Cardiac muscle cell (in vitro differentiated cells and primary cell): ENCODE measurements around the gene ABCG8. TPM values are rescaled to one million over a fixed set of nuclear protein-coding genes. Genes with fewer than 3 reads are reported as not detected.
"Not testable (repeated sequence)": the region's sequence is repeated elsewhere in the genome, so short reads cannot be mapped to it uniquely, and the experiment has no call there.

Source experiments
- DNase-seq, 2 donors: peaks; one replicate each; pipeline versions ENCODE4 v3.0.0 to v3.0.0-alpha.2; 2010 to 2017; ENCODE audit warnings: low read depth in 1 of 2, low spot score in 1 of 2
- H3K27ac ChIP-seq: fragments of 200-600 bp; sonication (generic); 2 replicates; pipeline ENCODE4 v1.5.1; 2016
- H3K27me3 ChIP-seq: fragments of 200-600 bp; sonication (generic); 2 replicates; pipeline ENCODE4 v1.6.0; 2016; ENCODE audit warnings: control low read depth
- H3K36me3 ChIP-seq: fragments of 200-600 bp; sonication (generic); 2 replicates; pipeline ENCODE4 v1.5.1; 2016; ENCODE audit warnings: control low read depth
- H3K4me1 ChIP-seq: fragments of 200-600 bp; sonication (generic); 2 replicates; pipeline ENCODE4 v1.8.1; 2017; ENCODE audit warnings: low read depth, mild to moderate bottlenecking, mixed run types
- H3K4me3 ChIP-seq: fragments of 200-600 bp; sonication (generic); 2 replicates; pipeline ENCODE4 v1.5.1; 2016; ENCODE audit warnings: mild to moderate bottlenecking
- H3K9me3 ChIP-seq: fragments of 200-600 bp; sonication (generic); 2 replicates; pipeline ENCODE4 v1.5.1; 2017; ENCODE audit warnings: low read depth, mild to moderate bottlenecking, control low read depth
- polyA plus RNA-seq: library from polyadenylated mRNA; unstranded; fragments of >200 nt; fragmentation: Nextera tagmentation; extraction: Ambion mirVana; gene quantifications from 2 replicates; pipeline ENCODE4 v1.2.1, GENCODE V29; 2016
- total RNA-seq: library from RNA; depleted of rRNA; stranded (reverse); fragments of >200 nt; gene quantifications from 2 replicates; pipeline ENCODE4 v1.2.3, GENCODE V29; 2016
- TF ChIP-seq, protein P1 (sequence below): IDR thresholded peaks from 2 replicates; pipeline ENCODE4 v1.5.1; 2012; ENCODE audit warnings: low read depth, mild to moderate bottlenecking, low read length

Gene ABCG8
- total and polyA plus RNA-seq, 2 experiments from 2014 or later = 0.04 TPM; not detected in 1

GRCh38 chr2:43905371-43905803 is 66.6 kb downstream of the ABCG8 start:
- peaks cover 11% of the 10 kb centered on the region for H3K36me3 ChIP-seq
- H3K4me1 ChIP-seq = no peaks in the 10 kb centered on the region
- TF ChIP-seq, protein P1, sequence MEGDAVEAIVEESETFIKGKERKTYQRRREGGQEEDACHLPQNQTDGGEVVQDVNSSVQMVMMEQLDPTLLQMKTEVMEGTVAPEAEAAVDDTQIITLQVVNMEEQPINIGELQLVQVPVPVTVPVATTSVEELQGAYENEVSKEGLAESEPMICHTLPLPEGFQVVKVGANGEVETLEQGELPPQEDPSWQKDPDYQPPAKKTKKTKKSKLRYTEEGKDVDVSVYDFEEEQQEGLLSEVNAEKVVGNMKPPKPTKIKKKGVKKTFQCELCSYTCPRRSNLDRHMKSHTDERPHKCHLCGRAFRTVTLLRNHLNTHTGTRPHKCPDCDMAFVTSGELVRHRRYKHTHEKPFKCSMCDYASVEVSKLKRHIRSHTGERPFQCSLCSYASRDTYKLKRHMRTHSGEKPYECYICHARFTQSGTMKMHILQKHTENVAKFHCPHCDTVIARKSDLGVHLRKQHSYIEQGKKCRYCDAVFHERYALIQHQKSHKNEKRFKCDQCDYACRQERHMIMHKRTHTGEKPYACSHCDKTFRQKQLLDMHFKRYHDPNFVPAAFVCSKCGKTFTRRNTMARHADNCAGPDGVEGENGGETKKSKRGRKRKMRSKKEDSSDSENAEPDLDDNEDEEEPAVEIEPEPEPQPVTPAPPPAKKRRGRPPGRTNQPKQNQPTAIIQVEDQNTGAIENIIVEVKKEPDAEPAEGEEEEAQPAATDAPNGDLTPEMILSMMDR = no peak
- no peak overlapping the region for H3K27ac ChIP-seq
- no peaks in the 10 kb centered on the region for H3K27me3 ChIP-seq
- no peaks in the 10 kb centered on the region for H3K9me3 ChIP-seq
- no peak overlapping the region for H3K4me3 ChIP-seq
- DNase-seq = no peak

DNA sequence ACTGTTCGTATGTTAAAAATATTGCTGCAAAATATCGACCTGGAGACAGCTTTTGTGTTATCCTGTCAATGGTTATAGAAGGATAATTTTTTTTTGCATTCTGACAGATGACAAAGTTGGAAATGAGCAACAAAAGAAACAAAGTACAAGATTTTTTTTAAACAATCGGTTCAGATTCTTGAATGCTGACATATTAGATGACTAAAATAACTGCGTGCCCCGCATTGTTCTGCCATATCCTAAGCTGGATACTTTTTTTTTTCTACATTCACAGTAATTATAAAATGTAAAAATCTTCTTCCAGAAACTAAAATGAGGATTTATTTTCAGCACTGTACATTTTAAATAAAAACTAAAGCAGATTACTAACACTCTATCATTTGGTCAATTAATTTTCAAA is 67.1 kb downstream of the ABCG8 start:
- Histone ChIP-seq H3K4me3 (no peak overlapping the region), H3K4me1 (no peaks in the 10 kb centered on the region), H3K27ac (no peak overlapping the region), H3K9me3 (no peaks in the 10 kb centered on the region), H3K36me3 (peaks cover 10% of the 10 kb centered on the region), H3K27me3 (no peaks in the 10 kb centered on the region)
- no peak for DNase-seq
- TF ChIP-seq, protein P1 = no peak

- Histone ChIP-seq H3K27ac (no peak overlapping the region), H3K36me3 (peaks cover 6% of the 10 kb centered on the region), H3K27me3 (no peaks in the 10 kb centered on the region), H3K4me1 (no peaks in the 10 kb centered on the region), H3K9me3 (no peaks in the 10 kb centered on the region), H3K4me3 (no peak overlapping the region)
- TF ChIP-seq, protein P1 = no peak
- no peak for DNase-seq
These were observed 67.8 kb downstream of the ABCG8 start for GRCh38 chr2:43906448-43907109.

DNA sequence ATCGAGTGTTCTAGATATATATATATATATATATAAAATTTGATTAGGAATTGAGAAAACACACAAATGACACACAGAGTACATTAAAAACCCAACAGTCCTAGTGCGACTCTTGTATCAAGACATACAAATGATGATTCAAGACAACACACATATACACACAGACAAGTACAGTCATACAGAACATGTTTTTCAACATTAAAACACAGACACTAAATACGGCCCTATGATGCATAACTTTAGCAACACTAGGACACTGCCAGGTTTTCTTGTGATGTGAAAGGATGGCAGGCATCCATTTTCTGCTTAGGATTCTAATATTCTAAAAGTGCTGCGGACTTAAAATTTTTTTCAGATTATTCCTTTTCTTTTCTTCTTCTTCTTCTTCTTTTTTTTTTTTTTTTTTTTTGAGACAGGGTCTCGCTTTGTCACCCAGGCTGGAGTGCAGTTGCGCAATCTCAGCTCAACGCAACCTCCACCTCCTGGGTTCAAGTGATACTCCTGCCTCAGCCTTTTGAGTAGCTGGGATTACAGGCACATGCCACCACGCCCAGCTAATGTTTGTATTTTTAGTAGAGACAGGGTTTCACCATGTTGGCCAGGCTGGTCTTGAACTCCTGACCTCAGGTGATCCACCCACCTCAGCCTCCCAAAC is 72.5 kb downstream of the ABCG8 start:
- H3K4me3 ChIP-seq, DNase-seq, H3K4me1 ChIP-seq, H3K27me3 ChIP-seq, H3K9me3 ChIP-seq, H3K27ac ChIP-seq: not testable (repeated sequence)
- H3K36me3 ChIP-seq = peaks cover 38% of the 10 kb centered on the region

- H3K4me1 ChIP-seq = no peaks in the 10 kb centered on the region
- H3K27me3 ChIP-seq = no peaks in the 10 kb centered on the region
- no peak overlapping the region for H3K27ac ChIP-seq
- TF ChIP-seq, protein P1 = no peak
- DNase-seq = no peak
- no peaks in the 10 kb centered on the region for H3K9me3 ChIP-seq
- H3K36me3 ChIP-seq = peaks cover 47% of the 10 kb centered on the region
- H3K4me3 ChIP-seq = no peak overlapping the region
These were observed 85.7 kb downstream of the ABCG8 start for GRCh38 chr2:43924463-43924862.

GRCh38 chr2:43925431-43925830 is 86.7 kb downstream of the ABCG8 start:
- H3K27me3 ChIP-seq = no peaks in the 10 kb centered on the region
- peaks cover 48% of the 10 kb centered on the region for H3K36me3 ChIP-seq
- no peak overlapping the region for H3K27ac ChIP-seq
- no peak for DNase-seq
- no peaks in the 10 kb centered on the region for H3K9me3 ChIP-seq
- H3K4me1 ChIP-seq = no peaks in the 10 kb centered on the region
- TF ChIP-seq, protein P1 = no peak
- H3K4me3 ChIP-seq = no peak overlapping the region
